ENCODE results near the gene SEPTIN12.

- TF ChIP-seq CTCF (conservative IDR thresholded peaks at IDR 0.05) (no peak), EZH2 (IDR thresholded peaks at IDR 0.05; ENCODE audit: low read depth) (no peak)
These were observed 14.0 kb upstream of the SEPTIN12 start, which contains the start of gene ROGDI for GRCh38 chr16:4801962-4802658.

Data from PC-9 (cell line).